HEK293T (cell line): ENCODE results near the gene PPP1R14C.
A peak's percentile ranks its signal among the peaks of the same experiment; 100 is the strongest.

Source experiments
- CTCF ChIA-PET: fragments of 350-600 bp; formaldehyde crosslinking; extraction: SDS; loops from one replicate; lab custom pipeline; 2021; ENCODE audit warnings: antibody characterized with exemption, inconsistent platforms; lab: Yijun Ruan, JAX
- POLR2A ChIA-PET: fragments of 350-600 bp; formaldehyde crosslinking; extraction: SDS; loops from one replicate; lab custom pipeline; 2020; ENCODE audit warnings: antibody characterized with exemption, inconsistent platforms; lab: Yijun Ruan, JAX
- DNase-seq: peaks from one replicate; pipeline ENCODE4 v3.0.0; 2012; ENCODE audit warnings: mixed read lengths; ENCODE audit errors: extremely low spot score
- ARNT ChIP-seq: fragments of 450-650 bp; IDR thresholded peaks from 2 replicates; pipeline ENCODE4 v1.6.1; 2017; ENCODE audit warnings: mild to moderate bottlenecking
- BHLHE40 ChIP-seq: fragments of 450-650 bp; IDR thresholded peaks from 2 replicates; pipeline ENCODE4 v1.6.1; 2016; ENCODE audit warnings: mild to moderate bottlenecking, moderate library complexity, borderline replicate concordance
- CTBP1 ChIP-seq: fragments of 450-650 bp; IDR thresholded peaks from 2 replicates; pipeline ENCODE4 v1.6.1; 2016; ENCODE audit warnings: borderline replicate concordance
- ELF4 ChIP-seq: fragments of 450-650 bp; IDR thresholded peaks from 2 replicates; pipeline ENCODE4 v1.6.1; 2017; ENCODE audit warnings: antibody characterized with exemption
- FOXA1 ChIP-seq: fragments of 450-650 bp; IDR thresholded peaks from 2 replicates; pipeline ENCODE4 v1.6.1; 2016; ENCODE audit warnings: mild to moderate bottlenecking
- FOXK2 ChIP-seq: fragments of 450-650 bp; IDR thresholded peaks from 2 replicates; pipeline ENCODE4 v1.6.1; 2016; ENCODE audit warnings: mild to moderate bottlenecking
- FOXM1 ChIP-seq: fragments of 450-650 bp; IDR thresholded peaks from 2 replicates; pipeline ENCODE4 v1.6.1; 2017; ENCODE audit warnings: mild to moderate bottlenecking, borderline replicate concordance
- HDGF ChIP-seq: fragments of 450-650 bp; IDR thresholded peaks from 2 replicates; pipeline ENCODE4 v1.6.1; 2017; ENCODE audit warnings: antibody characterized with exemption, borderline replicate concordance
- L3MBTL2 ChIP-seq: fragments of 450-650 bp; conservative IDR thresholded peaks from 2 replicates; pipeline ENCODE4 v1.6.1; 2016; ENCODE audit warnings: mild to moderate bottlenecking
- LEF1 ChIP-seq: fragments of 450-650 bp; IDR thresholded peaks from 2 replicates; pipeline ENCODE4 v1.6.1; 2017; ENCODE audit warnings: mild to moderate bottlenecking, borderline replicate concordance
- NFRKB ChIP-seq: fragments of 450-650 bp; IDR thresholded peaks from 2 replicates; pipeline ENCODE4 v1.6.1; 2016; ENCODE audit warnings: mild to moderate bottlenecking, moderate library complexity
- SP1 ChIP-seq: fragments of 450-650 bp; IDR thresholded peaks from 2 replicates; pipeline ENCODE4 v1.6.1; 2017
- SUZ12 ChIP-seq: fragments of 450-650 bp; IDR thresholded peaks from 2 replicates; pipeline ENCODE4 v1.6.1; 2016; ENCODE audit warnings: mild to moderate bottlenecking
- TARDBP ChIP-seq: fragments of 450-650 bp; IDR thresholded peaks from 2 replicates; pipeline ENCODE4 v1.6.1; 2016
- ZNF384 ChIP-seq: fragments of 450-650 bp; IDR thresholded peaks from 2 replicates; pipeline ENCODE4 v1.6.1; 2016
- TF ChIP-seq, protein P1 (sequence below): fragments of 450-650 bp; IDR thresholded peaks from 2 replicates; pipeline ENCODE4 v1.6.1; 2016

PPP1R14C gene

DNA sequence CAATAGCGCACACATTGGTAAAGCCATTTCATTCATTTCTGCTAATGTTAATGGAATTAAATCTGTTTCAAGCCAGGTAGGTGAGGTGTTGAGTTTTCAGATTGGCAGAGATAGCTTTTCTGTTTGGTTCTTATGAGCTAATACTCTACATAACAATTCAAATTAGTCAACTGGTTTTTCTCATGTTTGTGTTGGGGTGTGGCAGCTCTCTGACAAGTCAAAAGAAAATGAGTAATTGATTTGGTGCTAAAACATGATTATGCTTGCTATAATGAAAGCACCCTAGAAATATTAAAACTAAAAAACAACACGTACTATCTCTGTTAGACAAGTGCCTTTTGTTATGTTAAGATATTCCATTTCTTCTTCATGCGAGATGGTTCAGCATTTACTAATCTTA lies 13.6 kb downstream of the PPP1R14C start:
- POLR2A ChIA-PET, result no interaction called here
- no peak for DNase-seq
- TF ChIP-seq ARNT, result no peak
- TF ChIP-seq L3MBTL2, result no peak
- no peak for TF ChIP-seq CTBP1
- TF ChIP-seq HDGF, result no peak
- TF ChIP-seq BHLHE40, result no peak
- no peak for TF ChIP-seq SUZ12
- TF ChIP-seq, protein P1, sequence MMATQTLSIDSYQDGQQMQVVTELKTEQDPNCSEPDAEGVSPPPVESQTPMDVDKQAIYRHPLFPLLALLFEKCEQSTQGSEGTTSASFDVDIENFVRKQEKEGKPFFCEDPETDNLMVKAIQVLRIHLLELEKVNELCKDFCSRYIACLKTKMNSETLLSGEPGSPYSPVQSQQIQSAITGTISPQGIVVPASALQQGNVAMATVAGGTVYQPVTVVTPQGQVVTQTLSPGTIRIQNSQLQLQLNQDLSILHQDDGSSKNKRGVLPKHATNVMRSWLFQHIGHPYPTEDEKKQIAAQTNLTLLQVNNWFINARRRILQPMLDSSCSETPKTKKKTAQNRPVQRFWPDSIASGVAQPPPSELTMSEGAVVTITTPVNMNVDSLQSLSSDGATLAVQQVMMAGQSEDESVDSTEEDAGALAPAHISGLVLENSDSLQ, result no peak
- no peak for TF ChIP-seq TARDBP
- no peak for TF ChIP-seq FOXA1
- no peak for TF ChIP-seq ELF4
- no peak for TF ChIP-seq SP1
- TF ChIP-seq FOXK2, result no peak
- no peak for TF ChIP-seq LEF1
- CTCF ChIA-PET, result interaction anchor here (0.6 kb wide), 1 partner anchor 116 kb away, joined by 3 read pairs; no protein-coding TSS in a partner anchor

DNA sequence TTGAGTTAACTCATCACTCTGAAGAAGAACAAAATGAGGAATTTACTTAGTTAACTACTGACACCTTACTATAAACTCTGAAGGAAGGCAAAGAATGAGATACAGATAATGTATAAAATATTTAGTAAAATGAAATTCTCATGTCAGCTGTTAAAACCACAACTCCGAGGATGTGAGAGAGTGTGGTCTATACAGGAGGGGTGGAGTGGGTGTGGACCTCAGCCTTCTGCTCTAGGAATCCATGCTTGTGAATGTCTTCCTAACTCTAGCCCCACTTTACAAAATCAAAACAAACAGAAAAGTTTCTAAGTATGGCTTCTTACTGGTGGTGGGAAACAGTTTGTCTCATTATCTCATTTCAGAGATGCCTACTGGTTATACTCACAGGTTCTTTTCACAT lies 14.2 kb downstream of the PPP1R14C start:
- ChIA-PET CTCF (no interaction called here), POLR2A (no interaction called here)
- TF ChIP-seq FOXK2 (no peak), ELF4 (no peak), ZNF384 (no peak)
- TF ChIP-seq, protein P1, result no peak
- DNase-seq, result no peak

DNA sequence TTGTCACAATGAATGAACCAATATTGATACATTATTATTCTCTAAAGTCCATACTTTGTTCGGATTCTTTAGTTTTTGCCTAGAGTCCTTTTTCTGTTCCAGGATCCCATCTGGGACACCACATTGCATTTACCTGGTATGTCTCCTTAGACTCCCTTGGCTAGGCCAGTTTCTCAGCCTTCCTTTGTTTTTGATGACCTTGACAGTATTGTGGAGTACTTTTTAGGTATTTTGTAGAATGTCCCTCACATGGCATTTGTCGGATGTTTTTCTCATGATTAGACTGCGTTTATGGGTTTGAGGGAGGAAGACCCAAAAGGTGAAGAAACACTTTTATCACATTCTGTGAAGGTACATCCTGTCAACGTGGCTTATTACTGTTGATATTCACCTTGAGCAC lies 16.9 kb downstream of the PPP1R14C start:
- DNase-seq, result no peak
- ChIA-PET CTCF (no interaction called here), POLR2A (no interaction called here)
- TF ChIP-seq FOXK2 (no peak), L3MBTL2 (no peak), SUZ12 (no peak), SP1 (no peak), HDGF (no peak), BHLHE40 (no peak), LEF1 (no peak), ELF4 (no peak), ZNF384 (no peak)
- TF ChIP-seq, protein P1, result no peak

DNA sequence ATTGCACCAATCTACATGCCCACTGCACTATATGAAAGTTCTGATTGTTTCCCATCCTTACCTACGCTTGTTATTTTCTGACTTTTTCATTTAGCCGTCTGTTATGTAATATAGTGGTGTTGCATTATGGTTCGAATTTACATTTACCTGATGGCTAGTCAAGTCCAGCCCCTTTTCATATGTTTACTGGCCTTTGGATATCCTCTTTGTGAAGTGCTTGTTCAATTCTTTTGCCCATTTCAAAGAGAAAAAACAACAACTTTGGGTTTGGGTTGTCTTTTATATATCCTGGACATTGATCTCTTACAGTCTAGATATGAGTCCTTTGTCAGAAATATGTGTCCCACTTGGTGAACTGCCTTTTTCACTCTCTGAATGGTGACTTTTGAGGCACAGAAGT lies 21.1 kb downstream of the PPP1R14C start:
- ChIA-PET CTCF (interaction anchor here (0.6 kb wide), 1 partner anchor 18 kb away, joined by 3 read pairs; no protein-coding TSS in a partner anchor), POLR2A (no interaction called here)

DNA sequence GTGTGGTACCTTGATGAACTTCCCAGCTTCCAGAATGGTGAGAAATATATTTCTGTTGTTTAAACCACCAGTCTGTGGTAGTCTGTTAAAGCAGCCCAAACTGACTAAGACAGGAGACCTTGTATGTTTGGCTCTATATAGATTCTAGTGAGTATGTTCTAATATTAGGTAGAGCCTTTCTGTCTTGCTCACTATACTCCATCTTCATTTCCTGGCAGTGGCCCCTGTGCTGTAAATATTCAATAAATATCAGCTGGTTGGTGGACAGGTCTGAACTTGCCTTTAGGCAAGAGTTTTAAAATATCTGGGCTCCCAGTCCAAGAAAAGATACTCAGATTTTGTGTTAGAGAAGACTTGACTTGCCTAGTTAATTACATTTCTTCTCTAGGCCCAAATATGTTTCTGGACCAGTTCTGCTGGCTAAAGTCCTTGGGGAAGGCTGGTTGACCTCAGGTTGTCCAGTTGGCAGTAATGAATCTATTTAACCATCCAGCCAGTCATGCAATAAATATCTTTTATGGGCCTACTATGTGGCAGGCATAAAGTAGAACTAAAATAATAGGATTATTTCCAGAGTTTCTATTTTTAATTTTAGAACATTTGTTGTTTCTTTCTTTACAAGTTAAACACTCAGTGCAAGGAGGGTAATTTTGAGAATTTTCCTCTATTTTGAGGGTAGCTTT lies 22.3 kb downstream of the PPP1R14C start:
- no peak for TF ChIP-seq SUZ12
- TF ChIP-seq ZNF384, result no peak
- TF ChIP-seq SP1, result no peak
- TF ChIP-seq, protein P1, result peak; percentile 59
- POLR2A ChIA-PET, result no interaction called here
- DNase-seq, result no peak
- CTCF ChIA-PET, result no interaction called here

More for the DNA sequence above, 21.1 kb downstream of the PPP1R14C start:
- TF ChIP-seq SP1 (no peak), FOXA1 (no peak), CTBP1 (no peak), LEF1 (no peak), HDGF (no peak), BHLHE40 (no peak), FOXM1 (no peak), NFRKB (no peak), SUZ12 (no peak), ZNF384 (no peak), TARDBP (no peak)
- TF ChIP-seq, protein P1, result no peak
- no peak for DNase-seq

DNA sequence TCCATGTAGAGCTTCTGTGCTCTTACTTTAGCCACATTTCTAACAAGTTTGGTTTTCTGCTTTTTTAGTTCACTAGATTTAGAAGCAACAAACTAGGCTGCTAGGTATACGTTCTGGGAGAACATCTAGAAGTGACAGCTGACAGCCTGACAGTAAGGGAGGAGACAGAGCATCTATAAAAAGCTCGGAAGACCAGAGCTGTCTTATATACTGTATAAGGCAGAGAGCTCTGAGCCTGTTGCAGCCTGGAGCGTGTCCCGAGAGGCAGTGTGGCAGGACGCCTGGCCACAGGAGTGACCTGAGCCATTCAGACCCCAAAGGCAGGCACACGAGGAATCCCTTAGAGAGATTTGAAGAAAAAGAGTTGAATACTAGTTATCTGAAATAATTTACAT lies 24.6 kb downstream of the PPP1R14C start:
- TF ChIP-seq TARDBP (no peak), NFRKB (no peak), FOXK2 (no peak), SP1 (no peak), ZNF384 (no peak)
- POLR2A ChIA-PET, result no interaction called here
- CTCF ChIA-PET, result no interaction called here
- no peak for DNase-seq
